ENCODE data around the gene VAV3.

GRCh38 chr1:107710005-107710404 is 255.0 kb downstream of the VAV3 start:
- TF ChIP-seq CTCF (IDR thresholded peaks at IDR 0.05) (no peak), POLR2A (IDR thresholded peaks at IDR 0.05) (no peak)

All from heart left ventricle (tissue), 13 donors.